KMS-11 (cell line): ENCODE results near the gene ATP6V0D1.

Source experiments
- H2AFZ ChIP-seq: fragments of 200-600 bp; sonication (generic); 2 replicates; pipeline ENCODE4 v1.6.1; 2016; ENCODE audit warnings: antibody characterized with exemption, mixed run types, low read depth
- H3K27ac ChIP-seq: fragments of 200-600 bp; sonication (generic); 2 replicates; pipeline ENCODE4 v1.6.1; 2016; ENCODE audit warnings: mild to moderate bottlenecking, mixed run types
- H3K27me3 ChIP-seq: fragments of 200-600 bp; sonication (generic); 2 replicates; pipeline ENCODE4 v1.6.1; 2017; ENCODE audit warnings: mild to moderate bottlenecking, low read depth, mixed run types, moderate library complexity; ENCODE audit not compliant: insufficient read depth
- H3K36me3 ChIP-seq: fragments of 200-600 bp; sonication (generic); 2 replicates; pipeline ENCODE4 v1.6.1; 2017; ENCODE audit warnings: mild to moderate bottlenecking, mixed run types; ENCODE audit not compliant: insufficient read depth
- H3K4me1 ChIP-seq: fragments of 200-600 bp; sonication (generic); 2 replicates; pipeline ENCODE4 v1.6.1; 2016; ENCODE audit warnings: mild to moderate bottlenecking, low read depth, mixed run types; ENCODE audit not compliant: poor library complexity, severe bottlenecking
- H3K4me2 ChIP-seq: fragments of 200-600 bp; sonication (generic); 2 replicates; pipeline ENCODE4 v1.7.0; 2016; ENCODE audit warnings: mild to moderate bottlenecking, mixed run types
- H3K4me3 ChIP-seq: fragments of 200-600 bp; sonication (generic); IDR thresholded peaks from 2 replicates; pipeline ENCODE4 v1.6.1; 2017; ENCODE audit warnings: low read depth, low read length, mixed read lengths; ENCODE audit not compliant: insufficient read depth
- H3K79me2 ChIP-seq: fragments of 200-600 bp; sonication (generic); 2 replicates; pipeline ENCODE4 v1.6.1; 2016; ENCODE audit warnings: low read depth, mixed run types; ENCODE audit not compliant: insufficient read depth
- H3K9ac ChIP-seq: fragments of 200-600 bp; sonication (generic); 2 replicates; pipeline ENCODE4 v1.6.1; 2016; ENCODE audit warnings: mild to moderate bottlenecking, mixed run types
- H4K20me1 ChIP-seq: fragments of 200-600 bp; sonication (generic); 2 replicates; pipeline ENCODE4 v1.6.1; 2016; ENCODE audit warnings: mild to moderate bottlenecking, mixed run types; ENCODE audit not compliant: insufficient read depth
- TF ChIP-seq, protein P1 (sequence below): fragments of 200-600 bp; sonication (generic); conservative IDR thresholded peaks from 2 replicates; pipeline ENCODE4 v1.6.1; 2017; ENCODE audit warnings: low read depth, mild to moderate bottlenecking, antibody characterized with exemption, low read length, moderate library complexity, mixed read lengths

Gene ATP6V0D1

DNA sequence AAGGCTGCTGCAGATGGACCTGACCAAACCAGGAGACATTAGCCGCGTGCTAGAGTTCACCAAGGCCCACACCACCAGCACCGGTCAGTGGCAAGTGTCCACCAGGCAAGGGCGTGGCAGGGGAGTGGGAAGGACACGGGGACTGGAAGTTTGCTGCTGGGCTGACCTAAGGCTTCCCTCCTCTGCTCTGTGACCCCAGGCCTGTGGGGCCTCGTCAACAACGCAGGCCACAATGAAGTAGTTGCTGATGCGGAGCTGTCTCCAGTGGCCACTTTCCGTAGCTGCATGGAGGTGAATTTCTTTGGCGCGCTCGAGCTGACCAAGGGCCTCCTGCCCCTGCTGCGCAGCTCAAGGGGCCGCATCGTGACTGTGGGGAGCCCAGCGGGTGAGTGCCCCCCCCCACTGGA, 45.2 kb downstream of the ATP6V0D1 start:
- Histone ChIP-seq H3K27ac (no peak overlapping the region), H2AFZ (no peak overlapping the region), H3K9ac (no peak overlapping the region), H4K20me1 (no peaks in the 10 kb centered on the region), H3K27me3 (peaks cover 8% of the 10 kb centered on the region; the same call in 1 of the 2 replicates), H3K4me3 (no peak overlapping the region), H3K4me2 (no peak overlapping the region), H3K79me2 (no peaks in the 10 kb centered on the region), H3K4me1 (peaks cover 9% of the 10 kb centered on the region), H3K36me3 (no peaks in the 10 kb centered on the region)
- TF ChIP-seq, protein P1, sequence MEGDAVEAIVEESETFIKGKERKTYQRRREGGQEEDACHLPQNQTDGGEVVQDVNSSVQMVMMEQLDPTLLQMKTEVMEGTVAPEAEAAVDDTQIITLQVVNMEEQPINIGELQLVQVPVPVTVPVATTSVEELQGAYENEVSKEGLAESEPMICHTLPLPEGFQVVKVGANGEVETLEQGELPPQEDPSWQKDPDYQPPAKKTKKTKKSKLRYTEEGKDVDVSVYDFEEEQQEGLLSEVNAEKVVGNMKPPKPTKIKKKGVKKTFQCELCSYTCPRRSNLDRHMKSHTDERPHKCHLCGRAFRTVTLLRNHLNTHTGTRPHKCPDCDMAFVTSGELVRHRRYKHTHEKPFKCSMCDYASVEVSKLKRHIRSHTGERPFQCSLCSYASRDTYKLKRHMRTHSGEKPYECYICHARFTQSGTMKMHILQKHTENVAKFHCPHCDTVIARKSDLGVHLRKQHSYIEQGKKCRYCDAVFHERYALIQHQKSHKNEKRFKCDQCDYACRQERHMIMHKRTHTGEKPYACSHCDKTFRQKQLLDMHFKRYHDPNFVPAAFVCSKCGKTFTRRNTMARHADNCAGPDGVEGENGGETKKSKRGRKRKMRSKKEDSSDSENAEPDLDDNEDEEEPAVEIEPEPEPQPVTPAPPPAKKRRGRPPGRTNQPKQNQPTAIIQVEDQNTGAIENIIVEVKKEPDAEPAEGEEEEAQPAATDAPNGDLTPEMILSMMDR, result no peak

DNA sequence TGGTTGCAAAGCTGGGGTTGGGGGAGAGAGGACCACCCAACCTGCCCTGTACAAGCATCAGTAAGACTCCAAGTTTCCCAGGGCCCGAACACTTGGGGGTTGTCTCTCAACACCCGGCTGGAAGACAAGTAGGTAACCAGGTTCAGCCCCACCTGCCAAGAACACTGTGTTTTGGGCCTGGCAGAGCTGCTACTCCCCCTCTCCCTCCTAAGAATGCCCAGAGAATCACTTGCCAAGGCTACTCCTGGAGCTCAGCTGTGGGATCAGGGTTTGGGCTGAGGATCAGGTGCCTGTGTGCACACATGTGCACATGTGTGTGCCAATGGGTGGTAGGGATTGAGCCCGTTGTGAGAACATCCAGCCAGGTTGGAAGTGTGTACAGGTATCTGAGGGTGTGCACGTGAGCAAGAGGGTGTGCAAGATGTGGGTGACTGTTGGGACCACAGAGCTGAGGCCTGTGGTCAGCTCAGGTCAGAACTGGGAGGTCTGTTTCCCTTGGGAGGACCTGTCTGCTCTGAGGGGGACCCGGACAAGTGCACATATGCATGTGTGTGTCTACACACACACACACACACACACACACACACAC, 47.7 kb downstream of the ATP6V0D1 start:
- no peak overlapping the region for H3K4me3 ChIP-seq

DNA sequence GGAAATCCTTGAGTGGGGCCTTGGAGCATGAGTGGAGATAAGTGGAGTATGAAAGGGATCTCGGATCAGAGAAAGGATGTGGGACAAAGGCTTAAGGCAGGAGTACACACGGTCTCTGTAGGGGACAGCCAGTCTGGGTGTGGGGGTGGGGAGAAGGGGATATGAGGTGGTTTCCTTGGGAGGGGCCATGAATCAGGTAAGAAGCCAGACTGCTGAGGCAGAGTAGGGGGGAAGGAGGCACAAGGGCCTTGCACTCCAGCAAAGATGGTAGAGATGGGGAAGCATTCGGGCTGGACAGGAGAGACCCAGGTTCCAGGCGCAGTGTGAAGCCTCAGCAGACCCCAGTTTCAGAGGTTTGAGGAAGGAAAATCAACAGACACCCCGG, 48.5 kb downstream of the ATP6V0D1 start:
- Histone ChIP-seq H3K9ac (no peak overlapping the region), H2AFZ (no peak overlapping the region), H3K4me1 (peaks cover 3% of the 10 kb centered on the region), H3K79me2 (no peaks in the 10 kb centered on the region), H4K20me1 (no peaks in the 10 kb centered on the region), H3K36me3 (no peaks in the 10 kb centered on the region), H3K4me3 (no peak overlapping the region), H3K4me2 (no peak overlapping the region), H3K27ac (no peak overlapping the region), H3K27me3 (peaks cover 22% of the 10 kb centered on the region)
- TF ChIP-seq, protein P1, result no peak

More for the DNA sequence above, 47.7 kb downstream of the ATP6V0D1 start:
- Histone ChIP-seq H3K36me3 (no peaks in the 10 kb centered on the region), H3K4me2 (no peak overlapping the region), H3K27me3 (peaks cover 22% of the 10 kb centered on the region), H3K27ac (no peak overlapping the region), H4K20me1 (no peaks in the 10 kb centered on the region), H3K9ac (no peak overlapping the region), H3K4me1 (peaks cover 9% of the 10 kb centered on the region), H2AFZ (no peak overlapping the region), H3K79me2 (no peaks in the 10 kb centered on the region)
- TF ChIP-seq, protein P1, result no peak

DNA sequence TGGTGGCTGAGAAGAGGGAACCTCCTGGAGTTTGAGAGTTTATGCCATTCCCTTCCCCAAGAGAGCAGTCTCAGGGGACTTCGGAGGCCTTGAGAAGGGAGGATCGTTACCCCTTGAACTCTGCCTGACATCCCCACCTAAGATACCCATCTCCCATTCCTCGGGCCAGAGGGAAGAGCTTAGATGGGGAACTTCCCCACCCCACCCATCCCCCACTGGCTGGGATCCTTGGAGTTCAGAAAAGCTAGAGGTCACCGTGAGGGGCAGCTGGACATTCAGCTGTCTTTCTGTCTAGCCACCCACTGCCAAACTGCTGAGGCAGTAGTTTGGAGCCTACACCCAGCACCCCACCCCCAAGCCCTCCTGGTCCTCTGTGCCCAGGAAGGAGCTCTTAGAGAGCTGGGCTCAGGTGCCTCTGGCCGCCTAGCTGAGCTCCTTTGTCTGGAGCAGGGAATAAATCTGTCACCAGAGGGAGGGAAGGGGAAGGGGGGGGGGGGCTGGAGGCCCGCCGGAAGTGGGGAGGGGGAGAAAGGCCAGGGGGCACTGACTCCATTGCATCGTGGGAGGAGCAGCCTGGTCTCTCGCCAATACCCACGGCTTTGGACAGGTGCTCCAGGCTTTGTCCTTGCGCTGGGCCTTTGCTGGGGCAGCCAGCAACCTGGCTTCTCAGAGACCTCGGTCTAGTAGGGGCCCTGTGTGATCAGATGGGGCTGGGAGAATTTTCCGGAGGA, 49.0 kb downstream of the ATP6V0D1 start:
- Histone ChIP-seq H3K27ac (no peak overlapping the region), H3K4me2 (peak overlapping the region; percentile 46), H3K27me3 (peaks cover 22% of the 10 kb centered on the region), H3K79me2 (no peaks in the 10 kb centered on the region), H2AFZ (peak overlapping the region; percentile 49; the same call in 1 of the 2 replicates), H3K36me3 (no peaks in the 10 kb centered on the region), H4K20me1 (no peaks in the 10 kb centered on the region), H3K4me3 (no peak overlapping the region), H3K4me1 (no peaks in the 10 kb centered on the region), H3K9ac (no peak overlapping the region)
- TF ChIP-seq, protein P1, result no peak
